Endothelial cell of umbilical vein (primary cell): ENCODE data around the gene ATG10. TPM values are rescaled to one million over a fixed set of nuclear protein-coding genes. Genes with fewer than 3 reads are reported as not detected.

ENCODE experiments used
- BruUV-seq: library from RNA; stranded (reverse); fragments of 400-500 nt; replicated peaks from 2 replicates; lab custom pipeline; 2021; lab: Mats Ljungman, UMichigan
- CTCF ChIA-PET: fragments of 300-600, 350-600 bp; sonication (Branson Sonifier 250); formaldehyde crosslinking; loops from one replicate; lab custom pipeline; 2021; ENCODE audit warnings: antibody characterized with exemption, inconsistent platforms; lab: Charles Lee
- POLR2A ChIA-PET: fragments of 300-600, 350-600 bp; sonication (Branson Sonifier 250); formaldehyde crosslinking; loops from one replicate; lab custom pipeline; 2021; ENCODE audit warnings: antibody characterized with exemption, inconsistent platforms; lab: Charles Lee
- DNase-seq: peaks from one replicate; pipeline ENCODE4 v3.0.0-alpha.2; 2011; ENCODE audit warnings: low read depth, low spot score
- FAIRE-seq: peaks from 2 replicates; lab custom pipeline; 2011; peaks lifted over from hg19 to GRCh38; lab: Jason Lieb, UNC
- H2AFZ ChIP-seq: 2 replicates; pipeline ENCODE4 v1.6.0; 2012; ENCODE audit warnings: low read depth, low read length, control low read depth, inconsistent platforms
- H3K27ac ChIP-seq: 2 replicates; pipeline ENCODE4 v1.5.1; 2011; ENCODE audit warnings: low read depth, mild to moderate bottlenecking, control low read depth, low read length, moderate library complexity; ENCODE audit not compliant: insufficient read depth
- H3K27me3 ChIP-seq, 2 experiments: 2 replicates each; pipeline versions ENCODE4 v1.6.0 to v1.6.1; 2011; ENCODE audit warnings: low read length in 2 of 2, mixed read lengths in 1 of 2; ENCODE audit not compliant: control insufficient read depth in 2 of 2, insufficient read depth in 2 of 2
- H3K36me3 ChIP-seq, 2 experiments: 2 replicates in 1 of 2; 3 replicates in 1 of 2; pipeline ENCODE4 v1.5.1; 2011; ENCODE audit warnings: low read length in 2 of 2, mild to moderate bottlenecking in 1 of 2, moderate library complexity in 1 of 2; ENCODE audit not compliant: control insufficient read depth in 2 of 2, insufficient read depth in 2 of 2; ENCODE audit errors: extremely low read depth in 1 of 2
- H3K4me1 ChIP-seq: 3 replicates; pipeline ENCODE4 v1.5.1; 2011; ENCODE audit warnings: mild to moderate bottlenecking, low read length; ENCODE audit not compliant: control insufficient read depth, insufficient read depth; ENCODE audit errors: extremely low read depth
- H3K4me2 ChIP-seq: 2 replicates; pipeline ENCODE4 v1.6.1; 2011; ENCODE audit warnings: low read length, control low read depth, mixed read lengths; ENCODE audit not compliant: insufficient read depth
- H3K4me3 ChIP-seq, 3 experiments: fragments of 200-600 bp in 1 of 3; sonication (generic), shearing (Covaris generic) in 1 of 3; replicated peaks in 1 of 3; 2 replicates each; pipeline ENCODE4 v1.5.1; 2011 to 2016; ENCODE audit warnings: control low read depth in 3 of 3, low read length in 3 of 3, mild to moderate bottlenecking in 2 of 3, inconsistent platforms in 1 of 3, low read depth in 1 of 3, moderate library complexity in 1 of 3; ENCODE audit not compliant: insufficient read depth in 1 of 3
- H3K79me2 ChIP-seq: 2 replicates; pipeline ENCODE4 v1.6.0; 2012; ENCODE audit warnings: low read length, inconsistent platforms; ENCODE audit not compliant: control insufficient read depth, insufficient read depth
- H3K9ac ChIP-seq: replicated peaks from 2 replicates; pipeline ENCODE3; 2011; ENCODE audit warnings: low read length, control low read depth; ENCODE audit not compliant: insufficient read depth; ENCODE audit errors: extremely low read depth
- H3K9me1 ChIP-seq: replicated peaks from 3 replicates; pipeline ENCODE4 v1.6.0; 2011; ENCODE audit warnings: mild to moderate bottlenecking, low read length; ENCODE audit not compliant: control insufficient read depth, insufficient read depth; ENCODE audit errors: extremely low read depth
- H3K9me3 ChIP-seq: replicated peaks from 2 replicates; pipeline ENCODE4 v1.5.1; 2012; ENCODE audit warnings: low read length, inconsistent platforms; ENCODE audit not compliant: control insufficient read depth, insufficient read depth
- H4K20me1 ChIP-seq: replicated peaks from 2 replicates; pipeline ENCODE3; 2011; ENCODE audit warnings: mild to moderate bottlenecking, low read length; ENCODE audit not compliant: control insufficient read depth, insufficient read depth; ENCODE audit errors: extremely low read depth
- CTCF ChIP-seq, 2 donors: IDR thresholded peaks; 1 replicate in 1 of 2; 2 replicates in 1 of 2; pipeline ENCODE4 v1.5.1; 2011; ENCODE audit warnings: low read length in 2 of 2, mild to moderate bottlenecking in 2 of 2, moderate library complexity in 2 of 2, control low read depth in 1 of 2, inconsistent platforms in 1 of 2, low read depth in 1 of 2; ENCODE audit not compliant: insufficient read depth in 1 of 2; ENCODE audit errors: extremely low read depth in 1 of 2
- EZH2 ChIP-seq: IDR thresholded peaks from 2 replicates; pipeline ENCODE4 v1.6.1; 2012; ENCODE audit warnings: borderline replicate concordance, low read depth, mild to moderate bottlenecking, moderate library complexity, low read length, inconsistent platforms; ENCODE audit not compliant: severe bottlenecking
- FOS ChIP-seq: IDR thresholded peaks from 2 replicates; pipeline ENCODE4 v1.6.1; 2011; ENCODE audit warnings: mild to moderate bottlenecking, low read length, moderate library complexity, borderline replicate concordance; ENCODE audit not compliant: insufficient read depth
- GATA2 ChIP-seq: IDR thresholded peaks from 2 replicates; pipeline ENCODE4 v1.7.0; 2011; ENCODE audit warnings: low read depth, mild to moderate bottlenecking, moderate library complexity, mixed read lengths, low read length; ENCODE audit not compliant: insufficient read length, insufficient read depth
- JUN ChIP-seq: IDR thresholded peaks from 2 replicates; pipeline ENCODE4 v1.6.1; 2011; ENCODE audit warnings: borderline replicate concordance, low read depth; ENCODE audit not compliant: insufficient read length, insufficient read depth
- MAX ChIP-seq: IDR thresholded peaks from 2 replicates; pipeline ENCODE4 v1.6.1; 2011; ENCODE audit not compliant: insufficient read depth, insufficient read length
- MYC ChIP-seq: IDR thresholded peaks from one replicate; pipeline ENCODE4 v1.6.1; 2011; ENCODE audit warnings: mild to moderate bottlenecking, low read depth, low read length
- POLR2A ChIP-seq: IDR thresholded peaks from 2 replicates; pipeline ENCODE4 v1.6.1; 2012; ENCODE audit warnings: low read depth, mild to moderate bottlenecking, control low read depth, low read length
- POLR2AphosphoS5 ChIP-seq: IDR thresholded peaks from 2 replicates; pipeline ENCODE4 v1.6.1; 2012; ENCODE audit warnings: low read depth, mild to moderate bottlenecking, control low read depth, low read length, moderate library complexity; ENCODE audit not compliant: insufficient read depth
- dilution Hi-C: fragments of 300-500 bp; cut with MboI; formaldehyde crosslinking; loops from one replicate; pipeline ENCODE4 v1.15.0; 2019; ENCODE audit warnings: low sequenced_read_pairs; ENCODE audit not compliant: extremely low pct_ligation_motif_present
- intact Hi-C: fragments of 100-400 bp; cut with micrococcal nuclease; formaldehyde crosslinking; loops from one replicate; pipeline ENCODE4 v1.10.0; 2022
- polyA plus RNA-seq, 4 experiments: library from polyadenylated mRNA; depleted of rRNA in 3 of 4; stranded (reverse) in 3 of 4; unstranded in 1 of 4; fragments of >200 nt; gene quantifications; 2 replicates each; pipeline versions ENCODE4 v1.2.1 to v1.2.3, GENCODE V29; 2011 to 2012; ENCODE audit warnings: missing spikeins in 1 of 4
- total RNA-seq: library from RNA; stranded (reverse); gene quantifications from 2 replicates; pipeline ENCODE4 v1.2.3, GENCODE V29; 2021

ATG10 gene
- total and polyA plus RNA-seq, 2 donors (not counting 3 experiments of a cell fraction or from before 2014, with no cell fraction given) = 1.6 to 3.9 TPM

GRCh38 chr5:82168294-82168693, 196.5 kb downstream of the ATG10 start:
- no peak for TF ChIP-seq JUN
- no peak for TF ChIP-seq MAX
- no peak for TF ChIP-seq MYC
- no peak for TF ChIP-seq GATA2
- TF ChIP-seq EZH2 = no peak
- TF ChIP-seq FOS = no peak
- no peak for TF ChIP-seq POLR2A
- no peak for TF ChIP-seq POLR2AphosphoS5
- no peak for TF ChIP-seq CTCF (IDR thresholded peaks at IDR 0.05; ENCODE audit: extremely low read depth in 1 of 2, insufficient read depth in 1 of 2, low read depth in 1 of 2, low read length in 2 of 2)
- Histone ChIP-seq H3K79me2 (no peaks in the 10 kb centered on the region), H3K27ac (no peak overlapping the region), H3K4me3 (no peak overlapping the region), H3K36me3 (no peaks in the 10 kb centered on the region), H3K4me2 (no peak overlapping the region), H3K27me3 (no peaks in the 10 kb centered on the region), H3K9me1 (no peaks in the 10 kb centered on the region), H3K9me3 (no peaks in the 10 kb centered on the region), H3K9ac (no peak overlapping the region), H4K20me1 (no peaks in the 10 kb centered on the region), H3K4me1 (peaks cover 26% of the 10 kb centered on the region), H2AFZ (no peak overlapping the region)
- no peak for FAIRE-seq
- ChIA-PET CTCF (interaction anchor here (1.0 to 2.7 kb wide), 2 partner anchors 91 to 742 kb away, joined by 3 to 11 read pairs; no protein-coding TSS in a partner anchor), POLR2A (interaction anchor here (0.6 kb wide), 1 partner anchor 418 kb away, joined by 3 read pairs; no protein-coding TSS in a partner anchor)
- BruUV-seq = no TSS peak
- dilution Hi-C loops (no loop called here), intact Hi-C loops (loop anchor here (10.0 kb wide), 1 partner anchor 563 kb away; no protein-coding TSS in a partner anchor)
- DNase-seq = no peak
